ENCODE data around the gene ZNF273.

ZNF273 gene

GRCh38 chr7:64877714-64878610 is 25.1 kb upstream of the ZNF273 start:
- DNase-seq, result peak; percentile 12

GRCh38 chr7:64878684-64879083 is 24.4 kb upstream of the ZNF273 start:
- DNase-seq, result no peak

- no peak for DNase-seq
These were observed 23.9 kb upstream of the ZNF273 start for GRCh38 chr7:64879086-64879730.

- no peak for DNase-seq
These were observed 23.3 kb upstream of the ZNF273 start for GRCh38 chr7:64879800-64880199.

GRCh38 chr7:64880322-64881297 is 22.5 kb upstream of the ZNF273 start:
- peak; percentile 12 for DNase-seq

- DNase-seq, result peak; percentile 12
These were observed 21.4 kb upstream of the ZNF273 start for GRCh38 chr7:64881461-64882287.

- DNase-seq, result peak; percentile 57
These were observed 20.5 kb upstream of the ZNF273 start for GRCh38 chr7:64882341-64883112.

- peak; percentile 14 for DNase-seq
These were observed 19.8 kb upstream of the ZNF273 start for GRCh38 chr7:64883113-64883905.

GRCh38 chr7:64884085-64884912 is 18.8 kb upstream of the ZNF273 start:
- peak; percentile 10 for DNase-seq

GRCh38 chr7:64884913-64885370 is 18.1 kb upstream of the ZNF273 start:
- DNase-seq, result no peak

- peak; percentile 14 for DNase-seq
These were observed 17.4 kb upstream of the ZNF273 start for GRCh38 chr7:64885520-64886240.

GRCh38 chr7:64886956-64887545 is 16.0 kb upstream of the ZNF273 start:
- DNase-seq, result peak; percentile 10

- DNase-seq, result peak; percentile 74
These were observed 15.1 kb upstream of the ZNF273 start for GRCh38 chr7:64887756-64888508.

- peak; percentile 28 for DNase-seq
These were observed 14.5 kb upstream of the ZNF273 start for GRCh38 chr7:64888561-64888900.

GRCh38 chr7:64888901-64889685 is 14.0 kb upstream of the ZNF273 start:
- DNase-seq, result peak; percentile 41

- peak; percentile 23 for DNase-seq
These were observed 13.3 kb upstream of the ZNF273 start for GRCh38 chr7:64889686-64890162.

All from stimulated activated CD8-positive, alpha-beta memory T cell treated with anti-CD3 and anti-CD28 coated beads, Interleukin-4, amount 100 ng/mL, for 48 hours (primary cell).